Lower leg skin (tissue), 3 donors: ENCODE results near the gene HSD17B4.

ENCODE experiments used
- POLR2A ChIP-seq, 2 donors: fragments of 450-650 bp; IDR thresholded peaks; one replicate each; pipeline ENCODE4 v1.6.1; 2016 to 2017; ENCODE audit warnings: antibody characterized with exemption in 2 of 2, mild to moderate bottlenecking in 1 of 2, moderate library complexity in 1 of 2
- TF ChIP-seq, protein P1 (sequence below), 3 donors: fragments of 450-650 bp; IDR thresholded peaks; one replicate each; pipeline ENCODE4 v1.5.1; 2016; ENCODE audit warnings: antibody characterized with exemption in 3 of 3, mild to moderate bottlenecking in 3 of 3, moderate library complexity in 2 of 3

GRCh38 chr5:119554597-119554996 lies 102.3 kb downstream of the HSD17B4 start:
- TF ChIP-seq, protein P1, sequence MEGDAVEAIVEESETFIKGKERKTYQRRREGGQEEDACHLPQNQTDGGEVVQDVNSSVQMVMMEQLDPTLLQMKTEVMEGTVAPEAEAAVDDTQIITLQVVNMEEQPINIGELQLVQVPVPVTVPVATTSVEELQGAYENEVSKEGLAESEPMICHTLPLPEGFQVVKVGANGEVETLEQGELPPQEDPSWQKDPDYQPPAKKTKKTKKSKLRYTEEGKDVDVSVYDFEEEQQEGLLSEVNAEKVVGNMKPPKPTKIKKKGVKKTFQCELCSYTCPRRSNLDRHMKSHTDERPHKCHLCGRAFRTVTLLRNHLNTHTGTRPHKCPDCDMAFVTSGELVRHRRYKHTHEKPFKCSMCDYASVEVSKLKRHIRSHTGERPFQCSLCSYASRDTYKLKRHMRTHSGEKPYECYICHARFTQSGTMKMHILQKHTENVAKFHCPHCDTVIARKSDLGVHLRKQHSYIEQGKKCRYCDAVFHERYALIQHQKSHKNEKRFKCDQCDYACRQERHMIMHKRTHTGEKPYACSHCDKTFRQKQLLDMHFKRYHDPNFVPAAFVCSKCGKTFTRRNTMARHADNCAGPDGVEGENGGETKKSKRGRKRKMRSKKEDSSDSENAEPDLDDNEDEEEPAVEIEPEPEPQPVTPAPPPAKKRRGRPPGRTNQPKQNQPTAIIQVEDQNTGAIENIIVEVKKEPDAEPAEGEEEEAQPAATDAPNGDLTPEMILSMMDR (IDR thresholded peaks at IDR 0.05), result no peak
- TF ChIP-seq POLR2A (IDR thresholded peaks at IDR 0.05), result no peak
